ENCODE data around the gene KCTD13.

DNA sequence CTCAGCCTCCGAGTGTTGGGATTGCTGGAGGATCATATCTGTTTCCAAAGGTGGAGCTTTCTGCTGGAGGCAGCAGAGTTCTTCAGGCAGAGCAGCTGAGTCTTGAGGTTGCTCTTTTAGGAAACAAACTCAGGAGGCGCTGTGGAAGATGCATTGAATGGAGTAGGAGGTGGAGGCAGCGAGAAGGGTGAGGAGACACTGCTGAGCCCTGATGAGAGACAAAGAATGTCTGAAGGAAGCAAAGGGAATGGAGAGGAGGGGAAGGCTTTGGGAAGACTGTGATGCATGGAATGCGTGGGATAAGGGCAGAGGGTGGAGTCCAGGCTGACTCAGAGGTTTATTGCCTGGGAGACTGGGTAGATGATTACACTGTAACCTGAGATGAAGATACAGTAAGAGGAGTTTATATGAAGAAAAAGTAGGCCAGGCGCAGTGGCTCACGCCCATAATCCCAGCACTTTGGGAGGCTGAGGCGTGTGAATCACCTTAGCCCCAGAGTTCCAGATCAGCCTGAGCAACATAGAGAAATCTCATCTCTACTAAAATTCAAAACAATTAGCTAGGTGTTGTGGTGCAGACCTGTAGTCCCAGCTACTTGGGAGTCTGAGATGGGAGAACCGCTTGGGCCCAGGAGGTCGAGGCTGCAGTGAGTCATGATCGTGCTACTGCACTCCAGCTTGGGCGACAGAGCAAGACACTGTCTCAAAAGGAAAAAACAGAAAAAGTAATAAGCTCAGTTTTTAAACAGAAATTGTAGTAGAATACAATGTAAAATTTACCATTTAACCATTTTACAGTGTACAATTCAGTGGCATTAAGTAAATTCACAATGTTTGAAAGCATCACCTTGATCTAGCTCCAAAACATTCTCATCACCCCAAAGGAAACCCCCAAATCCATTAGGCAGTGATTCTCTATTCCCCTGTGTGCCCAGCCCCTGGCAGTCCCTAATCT lies 18.1 kb upstream of the KCTD13 start:
- TF ChIP-seq POLR2AphosphoS5 (IDR thresholded peaks at IDR 0.05; ENCODE audit: borderline replicate concordance, low read depth, low read length) = no peak
- TF ChIP-seq EZH2 (IDR thresholded peaks at IDR 0.05) = no peak
